Lower leg skin (tissue), 3 donors: ENCODE measurements around the gene RPL29.
"Not testable (repeated sequence)": the region's sequence is repeated elsewhere in the genome, so short reads cannot be mapped to it uniquely, and the experiment has no call there.

Experiments
- POLR2A ChIP-seq, 2 donors: fragments of 450-650 bp; IDR thresholded peaks; one replicate each; pipeline ENCODE4 v1.6.1; 2016 to 2017; ENCODE audit warnings: antibody characterized with exemption in 2 of 2, mild to moderate bottlenecking in 1 of 2, moderate library complexity in 1 of 2
- TF ChIP-seq, protein P1 (sequence below), 3 donors: fragments of 450-650 bp; IDR thresholded peaks; one replicate each; pipeline ENCODE4 v1.5.1; 2016; ENCODE audit warnings: antibody characterized with exemption in 3 of 3, mild to moderate bottlenecking in 3 of 3, moderate library complexity in 2 of 3

DNA sequence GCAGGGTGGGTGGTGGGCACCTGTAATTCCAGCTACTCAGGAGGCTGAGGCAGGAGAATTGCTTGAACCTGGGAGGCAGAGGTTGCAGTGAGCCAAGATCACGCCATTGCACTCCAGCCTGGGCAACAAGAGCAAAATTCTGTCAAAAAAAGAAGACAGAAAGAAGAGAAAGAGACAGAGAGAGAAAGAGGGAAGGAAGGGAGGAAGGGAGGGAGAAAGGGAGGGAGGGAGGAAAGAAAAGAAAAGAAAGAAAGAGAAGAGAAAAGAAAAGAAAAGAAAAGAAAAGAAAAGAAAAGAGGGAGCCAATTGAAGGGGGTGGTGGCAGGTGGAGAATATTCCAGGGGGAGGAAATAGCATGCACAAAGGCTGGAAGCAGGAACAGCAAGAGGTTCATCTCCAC, 47.3 kb upstream of the RPL29 start:
- TF ChIP-seq POLR2A (IDR thresholded peaks at IDR 0.05): not testable (repeated sequence)
- TF ChIP-seq, protein P1, sequence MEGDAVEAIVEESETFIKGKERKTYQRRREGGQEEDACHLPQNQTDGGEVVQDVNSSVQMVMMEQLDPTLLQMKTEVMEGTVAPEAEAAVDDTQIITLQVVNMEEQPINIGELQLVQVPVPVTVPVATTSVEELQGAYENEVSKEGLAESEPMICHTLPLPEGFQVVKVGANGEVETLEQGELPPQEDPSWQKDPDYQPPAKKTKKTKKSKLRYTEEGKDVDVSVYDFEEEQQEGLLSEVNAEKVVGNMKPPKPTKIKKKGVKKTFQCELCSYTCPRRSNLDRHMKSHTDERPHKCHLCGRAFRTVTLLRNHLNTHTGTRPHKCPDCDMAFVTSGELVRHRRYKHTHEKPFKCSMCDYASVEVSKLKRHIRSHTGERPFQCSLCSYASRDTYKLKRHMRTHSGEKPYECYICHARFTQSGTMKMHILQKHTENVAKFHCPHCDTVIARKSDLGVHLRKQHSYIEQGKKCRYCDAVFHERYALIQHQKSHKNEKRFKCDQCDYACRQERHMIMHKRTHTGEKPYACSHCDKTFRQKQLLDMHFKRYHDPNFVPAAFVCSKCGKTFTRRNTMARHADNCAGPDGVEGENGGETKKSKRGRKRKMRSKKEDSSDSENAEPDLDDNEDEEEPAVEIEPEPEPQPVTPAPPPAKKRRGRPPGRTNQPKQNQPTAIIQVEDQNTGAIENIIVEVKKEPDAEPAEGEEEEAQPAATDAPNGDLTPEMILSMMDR (IDR thresholded peaks at IDR 0.05): not testable (repeated sequence)
